ENCODE data around the gene NIFK. TPM values are rescaled to one million over a fixed set of nuclear protein-coding genes. Genes with fewer than 3 reads are reported as not detected.
"Not testable (repeated sequence)": the region's sequence is repeated elsewhere in the genome, so short reads cannot be mapped to it uniquely, and the experiment has no call there.

Gene NIFK
- total RNA-seq, 4 donors from 2014 or later: 33.1 to 97.6 (median 50.1) TPM

DNA sequence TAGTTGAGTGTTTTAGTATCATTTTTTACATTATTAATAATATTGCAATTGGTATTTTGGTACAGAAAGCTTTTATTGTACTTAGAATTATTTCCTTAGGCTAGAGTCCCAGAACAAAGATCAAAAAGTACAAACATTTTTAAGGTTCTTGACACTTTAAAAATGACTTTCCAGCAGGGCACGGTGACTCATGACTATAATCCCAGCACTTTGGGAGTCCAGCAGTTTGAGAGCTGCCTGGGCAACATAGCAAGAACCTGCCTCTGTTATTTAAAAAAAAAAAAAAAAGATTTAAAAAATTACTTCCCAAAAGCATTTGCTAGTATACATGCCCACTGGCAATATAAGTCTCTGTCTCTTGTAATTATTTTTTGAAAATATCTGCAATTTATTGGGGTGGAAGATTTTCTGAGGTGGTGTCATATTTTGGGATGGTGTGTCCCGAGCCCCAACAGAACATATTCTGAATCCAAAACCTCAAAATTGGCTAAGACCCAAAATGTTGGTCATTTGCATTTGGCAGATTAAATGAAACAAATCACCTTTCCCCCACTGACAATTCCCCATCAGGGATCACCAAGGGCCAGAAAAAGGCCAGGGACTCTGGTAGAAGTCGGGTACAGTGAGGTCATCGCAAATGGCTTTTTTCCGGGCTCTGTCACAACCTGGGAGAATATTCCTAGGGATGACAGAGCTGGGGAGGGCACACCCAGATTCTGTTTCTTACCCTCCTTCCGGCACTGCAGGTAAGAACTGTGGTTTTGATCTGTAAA is 42.1 kb downstream of the NIFK start:
- no peak for DNase-seq (ENCODE audit: low spot score)

DNA sequence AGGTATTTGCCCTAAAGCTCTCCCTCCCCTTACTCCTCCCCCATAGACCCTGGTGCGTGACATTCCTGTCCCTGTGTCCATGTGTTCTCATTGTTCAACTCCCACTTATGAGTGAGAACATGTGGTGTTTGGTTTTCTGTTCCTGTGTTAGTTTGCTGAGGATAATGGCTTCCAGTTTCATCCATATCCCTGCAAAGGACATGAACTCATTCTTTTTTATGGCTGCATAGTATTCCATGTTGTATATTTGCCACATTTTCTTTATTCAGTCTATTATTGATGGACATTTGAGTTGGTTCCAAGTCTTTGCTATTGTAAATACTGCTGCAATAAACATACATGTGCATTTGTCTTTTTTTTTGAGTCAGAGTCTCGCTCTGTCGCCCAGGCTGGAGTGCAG is 46.1 kb downstream of the NIFK start:
- DNase-seq (ENCODE audit: low spot score); ATAC-seq (ENCODE audit: low FRiP score): not testable (repeated sequence)

More for the DNA sequence above, 42.1 kb downstream of the NIFK start:
- TF ChIP-seq, protein P1, sequence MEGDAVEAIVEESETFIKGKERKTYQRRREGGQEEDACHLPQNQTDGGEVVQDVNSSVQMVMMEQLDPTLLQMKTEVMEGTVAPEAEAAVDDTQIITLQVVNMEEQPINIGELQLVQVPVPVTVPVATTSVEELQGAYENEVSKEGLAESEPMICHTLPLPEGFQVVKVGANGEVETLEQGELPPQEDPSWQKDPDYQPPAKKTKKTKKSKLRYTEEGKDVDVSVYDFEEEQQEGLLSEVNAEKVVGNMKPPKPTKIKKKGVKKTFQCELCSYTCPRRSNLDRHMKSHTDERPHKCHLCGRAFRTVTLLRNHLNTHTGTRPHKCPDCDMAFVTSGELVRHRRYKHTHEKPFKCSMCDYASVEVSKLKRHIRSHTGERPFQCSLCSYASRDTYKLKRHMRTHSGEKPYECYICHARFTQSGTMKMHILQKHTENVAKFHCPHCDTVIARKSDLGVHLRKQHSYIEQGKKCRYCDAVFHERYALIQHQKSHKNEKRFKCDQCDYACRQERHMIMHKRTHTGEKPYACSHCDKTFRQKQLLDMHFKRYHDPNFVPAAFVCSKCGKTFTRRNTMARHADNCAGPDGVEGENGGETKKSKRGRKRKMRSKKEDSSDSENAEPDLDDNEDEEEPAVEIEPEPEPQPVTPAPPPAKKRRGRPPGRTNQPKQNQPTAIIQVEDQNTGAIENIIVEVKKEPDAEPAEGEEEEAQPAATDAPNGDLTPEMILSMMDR (IDR thresholded peaks at IDR 0.05): no peak
- ATAC-seq (ENCODE audit: low FRiP score): no peak

DNA sequence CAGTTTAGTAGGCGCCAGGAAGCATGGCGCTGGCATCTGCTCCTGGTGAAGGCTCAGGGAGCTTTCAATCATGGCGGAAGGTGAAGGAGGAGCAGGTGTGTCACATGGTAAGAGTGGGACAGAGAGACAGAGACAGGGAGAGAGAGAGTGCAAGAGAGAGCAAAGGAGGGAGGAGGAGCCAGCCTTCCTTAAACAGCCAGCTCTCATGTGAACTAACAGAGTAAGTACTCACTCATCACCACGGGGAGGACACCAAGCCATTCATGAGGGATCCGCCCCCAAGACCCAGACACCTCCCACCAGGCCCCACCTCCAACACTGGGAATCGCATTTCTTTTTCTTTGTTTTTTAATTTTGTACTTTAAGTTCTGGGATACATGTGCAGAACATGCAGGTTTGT is 46.6 kb downstream of the NIFK start:
- no peak for DNase-seq (ENCODE audit: low spot score)
- no peak for ATAC-seq (ENCODE audit: low FRiP score)
- TF ChIP-seq, protein P1 (IDR thresholded peaks at IDR 0.05): no peak

GRCh38 chr2:121689356-121689755 is 47.3 kb downstream of the NIFK start:
- ATAC-seq (ENCODE audit: low FRiP score) (no peak), DNase-seq (ENCODE audit: low spot score) (no peak)
- TF ChIP-seq, protein P1 (IDR thresholded peaks at IDR 0.05): no peak

DNA sequence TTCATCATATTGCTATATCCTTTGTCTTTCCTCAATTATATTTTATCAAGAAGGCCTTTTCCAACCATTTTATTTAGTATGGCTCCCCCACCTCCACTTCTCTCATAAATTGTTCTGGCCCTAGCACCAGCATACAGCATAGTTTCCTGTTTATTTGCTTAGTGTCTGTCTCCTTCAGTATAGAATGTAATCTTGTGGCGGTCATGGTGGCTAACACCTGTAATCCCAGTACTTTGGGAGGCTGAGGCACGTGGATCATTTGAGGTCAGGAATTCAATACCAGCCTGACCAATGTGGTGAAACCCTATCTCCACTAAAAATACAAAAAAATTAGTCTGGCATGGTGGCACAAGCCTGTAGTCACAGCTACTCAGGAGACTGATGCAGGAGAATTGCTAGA is 47.9 kb downstream of the NIFK start:
- TF ChIP-seq, protein P1 (IDR thresholded peaks at IDR 0.05): no peak
- ATAC-seq (ENCODE audit: low FRiP score) (no peak), DNase-seq (ENCODE audit: low spot score) (no peak)

DNA sequence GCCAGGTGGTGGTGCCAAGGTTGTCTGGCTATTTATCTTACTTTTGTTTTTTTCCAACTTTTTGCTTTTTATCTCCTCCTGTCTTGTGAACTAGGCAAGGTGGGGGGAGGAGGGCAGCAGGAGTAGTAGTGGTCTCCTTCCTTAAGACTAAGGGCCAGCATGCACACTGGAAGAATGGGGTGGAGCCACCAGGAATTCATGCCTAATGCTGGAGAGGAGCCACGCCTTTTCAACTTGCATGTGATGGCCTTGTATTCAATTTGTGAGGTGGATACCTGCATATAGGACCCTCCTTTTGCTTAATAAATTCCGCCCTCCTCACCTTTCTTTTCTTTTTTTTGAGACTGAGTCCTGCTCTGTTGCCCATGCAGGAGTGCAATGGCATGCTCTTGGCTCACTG is 49.8 kb downstream of the NIFK start:
- ATAC-seq (ENCODE audit: low FRiP score): no peak
- no peak for DNase-seq (ENCODE audit: low spot score)
- TF ChIP-seq, protein P1 (IDR thresholded peaks at IDR 0.05): no peak

DNA sequence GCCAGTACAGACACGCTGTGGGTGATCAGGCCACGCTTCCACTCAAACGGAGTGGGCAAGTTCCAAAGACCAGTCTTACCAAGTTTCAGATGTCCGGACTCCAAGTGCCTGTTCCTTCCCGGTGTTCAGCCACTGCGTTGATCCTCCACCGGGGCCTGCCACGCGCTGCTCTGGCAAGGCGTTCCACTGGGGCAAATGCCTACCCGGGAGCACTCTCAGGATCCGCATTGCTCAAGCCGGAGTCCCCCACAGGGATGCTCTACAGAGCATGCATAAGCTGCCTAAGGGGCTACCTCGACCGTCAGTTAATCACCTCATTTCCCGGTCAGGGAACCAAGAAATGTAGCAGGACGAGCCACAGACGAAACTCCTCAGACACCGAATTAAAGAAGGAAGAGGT is 50.5 kb downstream of the NIFK start:
- DNase-seq (ENCODE audit: low spot score): no peak
- TF ChIP-seq, protein P1 (IDR thresholded peaks at IDR 0.05): no peak
- ATAC-seq (ENCODE audit: low FRiP score): no peak

Data from omental fat pad (tissue), 4 donors.